BE2C (cell line): ENCODE results near the gene ADCK1.

Source experiments
- DNase-seq: peaks from one replicate; pipeline ENCODE4 v3.0.0-alpha.2; 2020
- H3K27me3 ChIP-seq: fragments of 250-450 bp; sonication (Bioruptor Pico); 2 replicates; pipeline ENCODE4 v1.5.1; 2020; ENCODE audit warnings: mild to moderate bottlenecking
- H3K36me3 ChIP-seq: fragments of 250-450 bp; sonication (Bioruptor Pico); 2 replicates; pipeline ENCODE4 v1.5.1; 2020; ENCODE audit warnings: mild to moderate bottlenecking
- H3K4me1 ChIP-seq: fragments of 250-450 bp; sonication (Bioruptor Pico); 2 replicates; pipeline ENCODE4 v1.5.1; 2020
- H3K4me3 ChIP-seq: 2 replicates; pipeline ENCODE4 v1.5.1; 2011; ENCODE audit warnings: low read depth, low read length
- H3K9me3 ChIP-seq: fragments of 250-450 bp; sonication (Bioruptor Pico); 2 replicates; pipeline ENCODE4 v1.5.1; 2020
- TF ChIP-seq, protein P1 (sequence below): IDR thresholded peaks from 2 replicates; pipeline ENCODE4 v1.5.1; 2012; ENCODE audit warnings: mild to moderate bottlenecking, low read depth, low read length

ADCK1 gene

DNA sequence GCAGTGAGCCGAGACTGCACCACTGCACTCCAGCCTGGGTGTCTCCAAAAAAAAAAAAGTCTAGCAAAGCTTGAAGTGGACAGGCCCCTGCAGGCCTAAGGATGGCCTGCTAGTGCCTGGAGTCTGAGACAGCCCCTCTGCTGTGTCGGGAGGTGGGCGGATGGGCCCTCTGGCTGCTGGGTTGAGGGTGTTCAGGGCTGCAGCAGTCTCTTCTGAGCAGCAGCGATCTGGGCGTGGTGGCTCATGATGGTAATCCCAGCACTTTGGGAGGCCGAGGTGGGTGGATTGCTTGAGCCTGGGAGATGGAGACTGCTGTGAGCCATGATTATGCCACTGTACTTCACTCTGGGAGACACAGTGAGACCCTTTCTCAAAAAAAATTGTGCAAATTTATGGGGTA, 57.0 kb downstream of the ADCK1 start:
- Histone ChIP-seq H3K9me3 (no peaks in the 10 kb centered on the region), H3K4me1 (no peaks in the 10 kb centered on the region), H3K36me3 (no peaks in the 10 kb centered on the region), H3K27me3 (no peaks in the 10 kb centered on the region), H3K4me3 (no peak overlapping the region)
- TF ChIP-seq, protein P1, sequence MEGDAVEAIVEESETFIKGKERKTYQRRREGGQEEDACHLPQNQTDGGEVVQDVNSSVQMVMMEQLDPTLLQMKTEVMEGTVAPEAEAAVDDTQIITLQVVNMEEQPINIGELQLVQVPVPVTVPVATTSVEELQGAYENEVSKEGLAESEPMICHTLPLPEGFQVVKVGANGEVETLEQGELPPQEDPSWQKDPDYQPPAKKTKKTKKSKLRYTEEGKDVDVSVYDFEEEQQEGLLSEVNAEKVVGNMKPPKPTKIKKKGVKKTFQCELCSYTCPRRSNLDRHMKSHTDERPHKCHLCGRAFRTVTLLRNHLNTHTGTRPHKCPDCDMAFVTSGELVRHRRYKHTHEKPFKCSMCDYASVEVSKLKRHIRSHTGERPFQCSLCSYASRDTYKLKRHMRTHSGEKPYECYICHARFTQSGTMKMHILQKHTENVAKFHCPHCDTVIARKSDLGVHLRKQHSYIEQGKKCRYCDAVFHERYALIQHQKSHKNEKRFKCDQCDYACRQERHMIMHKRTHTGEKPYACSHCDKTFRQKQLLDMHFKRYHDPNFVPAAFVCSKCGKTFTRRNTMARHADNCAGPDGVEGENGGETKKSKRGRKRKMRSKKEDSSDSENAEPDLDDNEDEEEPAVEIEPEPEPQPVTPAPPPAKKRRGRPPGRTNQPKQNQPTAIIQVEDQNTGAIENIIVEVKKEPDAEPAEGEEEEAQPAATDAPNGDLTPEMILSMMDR, result no peak
- DNase-seq, result no peak

DNA sequence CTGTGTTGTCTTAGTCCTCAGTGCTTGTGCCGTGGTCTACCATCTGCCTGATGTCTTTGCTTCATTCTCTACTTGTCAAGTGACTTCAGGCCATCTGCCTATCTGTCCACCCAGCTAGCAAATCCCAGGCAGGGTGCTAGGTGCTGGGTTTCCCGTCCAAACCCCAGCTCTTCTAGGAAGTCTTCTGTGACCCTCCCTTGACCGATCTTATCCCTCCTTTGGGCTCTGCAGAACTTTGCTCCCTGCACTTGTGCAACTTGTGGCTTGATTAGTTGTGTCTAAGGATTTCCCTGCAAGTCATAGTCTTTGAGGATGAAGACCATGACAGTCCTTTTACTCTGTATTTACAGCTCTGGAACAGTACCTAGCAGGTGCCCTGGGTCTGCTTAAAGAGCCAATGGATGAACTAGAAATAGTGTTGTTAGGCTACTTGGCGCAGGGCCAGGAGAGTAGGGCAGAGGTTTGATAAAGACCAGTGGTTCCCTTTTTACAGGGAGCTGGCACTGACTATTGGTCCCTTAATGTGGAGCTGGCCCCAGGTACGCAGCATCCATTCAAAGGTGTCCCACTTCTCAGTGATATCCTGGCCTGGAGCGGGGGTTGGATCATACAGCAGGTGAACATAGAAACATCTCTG, 60.1 kb downstream of the ADCK1 start:
- H3K27me3 ChIP-seq, result no peaks in the 10 kb centered on the region
- no peaks in the 10 kb centered on the region for H3K9me3 ChIP-seq
- no peak overlapping the region for H3K4me3 ChIP-seq
- no peaks in the 10 kb centered on the region for H3K36me3 ChIP-seq
- DNase-seq, result peak; percentile 30
- TF ChIP-seq, protein P1, result no peak
- H3K4me1 ChIP-seq, result no peaks in the 10 kb centered on the region

- H3K4me1 ChIP-seq, result no peaks in the 10 kb centered on the region
- H3K27me3 ChIP-seq, result no peaks in the 10 kb centered on the region
- no peaks in the 10 kb centered on the region for H3K9me3 ChIP-seq
- no peaks in the 10 kb centered on the region for H3K36me3 ChIP-seq
- no peak for DNase-seq
- TF ChIP-seq, protein P1, result no peak
- no peak overlapping the region for H3K4me3 ChIP-seq
These were observed 61.3 kb downstream of the ADCK1 start for GRCh38 chr14:77861201-77861600.

GRCh38 chr14:77862154-77862786, 62.4 kb downstream of the ADCK1 start:
- H3K9me3 ChIP-seq, result no peaks in the 10 kb centered on the region
- peak; percentile 87 for DNase-seq

GRCh38 chr14:77864085-77864484, 64.2 kb downstream of the ADCK1 start:
- Histone ChIP-seq H3K27me3 (no peaks in the 10 kb centered on the region), H3K4me3 (no peak overlapping the region), H3K36me3 (no peaks in the 10 kb centered on the region), H3K4me1 (0 out of 2 replicates have a peak, but pooled peaks cover 5% of the 10 kb centered on the region), H3K9me3 (no peaks in the 10 kb centered on the region)
- DNase-seq, result no peak
- TF ChIP-seq, protein P1, result no peak

More at GRCh38 chr14:77862154-77862786, 62.4 kb downstream of the ADCK1 start:
- TF ChIP-seq, protein P1, result peak; percentile 99
- Histone ChIP-seq H3K4me1 (no peaks in the 10 kb centered on the region), H3K27me3 (no peaks in the 10 kb centered on the region), H3K4me3 (no peak overlapping the region), H3K36me3 (no peaks in the 10 kb centered on the region)

DNA sequence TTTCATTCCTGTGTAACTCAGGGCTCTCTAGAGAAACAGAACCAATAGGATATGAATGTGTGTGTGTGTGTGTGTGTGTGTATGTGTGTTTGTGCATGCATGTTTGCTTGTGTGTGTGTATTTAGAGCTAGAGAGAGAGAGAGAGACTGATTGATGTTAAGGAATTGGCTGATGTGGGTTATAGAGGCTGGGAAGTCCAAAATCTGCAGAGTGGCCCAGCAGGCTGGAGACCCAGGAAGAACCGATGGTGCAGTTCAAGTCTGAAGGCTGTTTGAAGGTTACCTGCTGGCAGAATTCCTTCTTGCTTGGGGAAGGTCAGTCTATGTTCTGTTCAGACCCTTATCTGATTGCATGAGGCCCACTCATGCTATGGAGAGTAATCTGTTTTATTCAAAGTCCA, 64.7 kb downstream of the ADCK1 start:
- H3K27me3 ChIP-seq, result no peaks in the 10 kb centered on the region
- TF ChIP-seq, protein P1, result no peak
- no peak overlapping the region for H3K4me3 ChIP-seq
- no peaks in the 10 kb centered on the region for H3K9me3 ChIP-seq
- 0 out of 2 replicates have a peak, but pooled peaks cover 5% of the 10 kb centered on the region for H3K4me1 ChIP-seq
- H3K36me3 ChIP-seq, result no peaks in the 10 kb centered on the region
- no peak for DNase-seq
